SW 1271 (cell line): Measurements from ENCODE around the gene PXK.
"Not testable (repeated sequence)": the region's sequence is repeated elsewhere in the genome, so short reads cannot be mapped to it uniquely, and the experiment has no call there.

Experiments used
- DNase-seq, 2 experiments: peaks; one replicate each; lab custom pipeline; 2025; lab: John Stamatoyannopoulos, UW

Gene PXK

GRCh38 chr3:58419780-58420507 is 87.3 kb downstream of the PXK start:
- DNase-seq = no peak

- DNase-seq = no peak
These were observed 88.3 kb downstream of the PXK start for GRCh38 chr3:58421004-58421403.

GRCh38 chr3:58422756-58423325 is 90.1 kb downstream of the PXK start:
- no peak for DNase-seq

GRCh38 chr3:58424613-58425012 is 91.9 kb downstream of the PXK start:
- DNase-seq = no peak

GRCh38 chr3:58425782-58426181 is 93.1 kb downstream of the PXK start:
- DNase-seq = no peak

GRCh38 chr3:58427661-58428361 is 95.1 kb downstream of the PXK start:
- DNase-seq = no peak

GRCh38 chr3:58429657-58430056 is 97.0 kb downstream of the PXK start:
- DNase-seq = no peak

GRCh38 chr3:58432905-58433304 is 100.2 kb downstream of the PXK start:
- DNase-seq = no peak

- DNase-seq = peak; percentile 27 to 78
These were observed 100.9 kb downstream of the PXK start, which contains the start of gene PDHB for GRCh38 chr3:58433400-58434167. TSS of gene PDHB (minus strand) at chr3:58433832. CDS start at chr3:58433809, 23 bp downstream.

- no peak for DNase-seq
These were observed 101.4 kb downstream of the PXK start for GRCh38 chr3:58434168-58434504.

GRCh38 chr3:58434511-58434910 is 101.8 kb downstream of the PXK start:
- no peak for DNase-seq

GRCh38 chr3:58434990-58435389 is 102.3 kb downstream of the PXK start:
- DNase-seq = peak in 1 of 2 experiments; percentile 38

- not testable (repeated sequence) for DNase-seq
These were observed 104.6 kb downstream of the PXK start for GRCh38 chr3:58437276-58437675.

GRCh38 chr3:58440996-58441355 is 108.3 kb downstream of the PXK start:
- DNase-seq = not testable (repeated sequence)

- no peak for DNase-seq
These were observed 109.1 kb downstream of the PXK start for GRCh38 chr3:58441514-58442450.

- no peak for DNase-seq
These were observed 119.5 kb downstream of the PXK start for GRCh38 chr3:58452176-58452575.

GRCh38 chr3:58459160-58459559 is 126.5 kb downstream of the PXK start:
- no peak for DNase-seq

GRCh38 chr3:58462829-58463180 is 130.1 kb downstream of the PXK start:
- no peak for DNase-seq

GRCh38 chr3:58463181-58463941 is 130.7 kb downstream of the PXK start:
- DNase-seq = peak; percentile 8 to 70

- no peak for DNase-seq
These were observed 131.2 kb downstream of the PXK start for GRCh38 chr3:58463942-58464271.

GRCh38 chr3:58464866-58465265 is 132.2 kb downstream of the PXK start:
- no peak for DNase-seq
